ENCODE data around the gene PAK6.

GRCh38 chr15:40310001-40310959 is 71.4 kb downstream of the PAK6 start:
- TF ChIP-seq CTCF (IDR thresholded peaks at IDR 0.05) (peak; percentile 76), SIN3A (IDR thresholded peaks at IDR 0.05; ENCODE audit: borderline replicate concordance, low read depth, low read length) (no peak), MAX (IDR thresholded peaks at IDR 0.05; ENCODE audit: low read depth) (no peak), POLR2AphosphoS5 (IDR thresholded peaks at IDR 0.05; ENCODE audit: low read depth, low read length) (no peak), EP300 (IDR thresholded peaks at IDR 0.05; ENCODE audit: borderline replicate concordance in 1 of 2, low read depth in 1 of 2, low read length in 1 of 2) (no peak), SMC3 (IDR thresholded peaks at IDR 0.05; ENCODE audit: low read depth, low read length) (peak; percentile 97)
